PFSK-1 (cell line): ENCODE data around the gene DPYD.

Experiments
- FOXP2 ChIP-seq: optimal IDR thresholded peaks from 2 replicates; pipeline ENCODE3; 2011; ENCODE audit warnings: borderline replicate concordance, control low read depth, inconsistent platforms; ENCODE audit not compliant: insufficient read depth; ENCODE audit errors: extremely low read length, extremely low read depth
- POLR2AphosphoS5 ChIP-seq: IDR thresholded peaks from 2 replicates; pipeline ENCODE4 v1.6.1; 2012; ENCODE audit warnings: low read depth, mild to moderate bottlenecking, control low read depth, low read length, moderate library complexity
- SIN3A ChIP-seq: IDR thresholded peaks from 2 replicates; pipeline ENCODE4 v1.6.1; 2012; ENCODE audit warnings: mild to moderate bottlenecking, low read length, moderate library complexity, borderline replicate concordance; ENCODE audit not compliant: insufficient read depth
- TAF1 ChIP-seq: IDR thresholded peaks from 2 replicates; pipeline ENCODE4 v1.6.1; 2012; ENCODE audit warnings: low read length, control low read depth, borderline replicate concordance; ENCODE audit not compliant: insufficient read depth
- TF ChIP-seq, protein P1 (sequence below), 2 experiments: IDR thresholded peaks; 2 replicates each; pipeline versions ENCODE4 v1.6.1 to v1.8.0; 2011 to 2012; ENCODE audit warnings: low read depth in 2 of 2, low read length in 2 of 2, control low read depth in 1 of 2, inconsistent platforms in 1 of 2, mild to moderate bottlenecking in 1 of 2, moderate library complexity in 1 of 2; ENCODE audit not compliant: insufficient read depth in 1 of 2

DPYD gene

GRCh38 chr1:97805093-97805492 is 115.7 kb downstream of the DPYD start:
- TF ChIP-seq POLR2AphosphoS5 (no peak), TAF1 (no peak), FOXP2 (no peak), SIN3A (no peak)
- TF ChIP-seq, protein P1, sequence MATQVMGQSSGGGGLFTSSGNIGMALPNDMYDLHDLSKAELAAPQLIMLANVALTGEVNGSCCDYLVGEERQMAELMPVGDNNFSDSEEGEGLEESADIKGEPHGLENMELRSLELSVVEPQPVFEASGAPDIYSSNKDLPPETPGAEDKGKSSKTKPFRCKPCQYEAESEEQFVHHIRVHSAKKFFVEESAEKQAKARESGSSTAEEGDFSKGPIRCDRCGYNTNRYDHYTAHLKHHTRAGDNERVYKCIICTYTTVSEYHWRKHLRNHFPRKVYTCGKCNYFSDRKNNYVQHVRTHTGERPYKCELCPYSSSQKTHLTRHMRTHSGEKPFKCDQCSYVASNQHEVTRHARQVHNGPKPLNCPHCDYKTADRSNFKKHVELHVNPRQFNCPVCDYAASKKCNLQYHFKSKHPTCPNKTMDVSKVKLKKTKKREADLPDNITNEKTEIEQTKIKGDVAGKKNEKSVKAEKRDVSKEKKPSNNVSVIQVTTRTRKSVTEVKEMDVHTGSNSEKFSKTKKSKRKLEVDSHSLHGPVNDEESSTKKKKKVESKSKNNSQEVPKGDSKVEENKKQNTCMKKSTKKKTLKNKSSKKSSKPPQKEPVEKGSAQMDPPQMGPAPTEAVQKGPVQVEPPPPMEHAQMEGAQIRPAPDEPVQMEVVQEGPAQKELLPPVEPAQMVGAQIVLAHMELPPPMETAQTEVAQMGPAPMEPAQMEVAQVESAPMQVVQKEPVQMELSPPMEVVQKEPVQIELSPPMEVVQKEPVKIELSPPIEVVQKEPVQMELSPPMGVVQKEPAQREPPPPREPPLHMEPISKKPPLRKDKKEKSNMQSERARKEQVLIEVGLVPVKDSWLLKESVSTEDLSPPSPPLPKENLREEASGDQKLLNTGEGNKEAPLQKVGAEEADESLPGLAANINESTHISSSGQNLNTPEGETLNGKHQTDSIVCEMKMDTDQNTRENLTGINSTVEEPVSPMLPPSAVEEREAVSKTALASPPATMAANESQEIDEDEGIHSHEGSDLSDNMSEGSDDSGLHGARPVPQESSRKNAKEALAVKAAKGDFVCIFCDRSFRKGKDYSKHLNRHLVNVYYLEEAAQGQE (IDR thresholded peaks at IDR 0.05; ENCODE audit: insufficient read depth in 1 of 2, low read depth in 2 of 2, low read length in 2 of 2): no peak

DNA sequence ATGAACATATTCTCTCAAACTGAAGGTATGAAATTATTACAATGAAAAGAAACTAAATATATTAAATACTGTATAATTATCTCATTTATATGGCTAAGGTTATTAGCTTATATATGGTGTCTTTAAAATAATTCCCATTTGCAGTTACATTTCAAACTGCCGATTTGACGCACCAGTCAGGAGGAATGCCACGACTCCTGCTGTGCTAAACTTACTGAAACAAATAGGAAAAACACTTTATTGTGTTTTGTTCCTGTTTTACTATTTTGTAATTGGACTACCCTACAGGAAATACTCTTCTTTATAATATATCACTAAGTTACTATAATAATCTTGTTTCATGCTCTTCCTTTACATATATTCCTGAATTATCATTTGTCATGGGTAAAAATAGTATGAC is 117.8 kb downstream of the DPYD start:
- TF ChIP-seq TAF1: no peak
- no peak for TF ChIP-seq POLR2AphosphoS5
- no peak for TF ChIP-seq FOXP2
- TF ChIP-seq, protein P1 (IDR thresholded peaks at IDR 0.05; ENCODE audit: insufficient read depth in 1 of 2, low read depth in 2 of 2, low read length in 2 of 2): no peak
- TF ChIP-seq SIN3A: no peak

DNA sequence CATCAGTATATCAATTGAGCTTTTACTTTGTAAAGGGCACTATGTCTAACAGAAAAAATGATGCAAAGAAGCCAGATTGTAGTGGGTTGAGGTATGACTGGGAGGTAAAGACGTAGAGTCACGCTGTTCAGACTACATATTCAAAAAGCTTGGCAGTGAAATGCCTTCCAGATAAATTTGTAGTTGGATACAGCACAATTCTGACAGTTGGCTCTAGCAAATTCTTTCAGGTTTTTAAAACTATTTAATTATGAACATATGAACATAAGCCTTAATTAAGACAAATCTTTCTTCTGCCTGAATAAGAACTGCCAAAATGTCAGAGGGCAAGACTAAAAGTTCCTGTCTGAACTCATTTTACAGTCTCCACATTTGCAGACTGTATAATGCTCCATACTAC is 118.8 kb downstream of the DPYD start:
- TF ChIP-seq, protein P1 (IDR thresholded peaks at IDR 0.05; ENCODE audit: insufficient read depth in 1 of 2, low read depth in 2 of 2, low read length in 2 of 2): no peak
- TF ChIP-seq POLR2AphosphoS5 (no peak), TAF1 (no peak), FOXP2 (no peak), SIN3A (no peak)

- no peak for TF ChIP-seq FOXP2
- TF ChIP-seq TAF1: no peak
- TF ChIP-seq SIN3A: no peak
- TF ChIP-seq, protein P1 (IDR thresholded peaks at IDR 0.05; ENCODE audit: insufficient read depth in 1 of 2, low read depth in 2 of 2, low read length in 2 of 2): no peak
- TF ChIP-seq POLR2AphosphoS5: no peak
These were observed 123.2 kb downstream of the DPYD start for GRCh38 chr1:97797403-97798183.

GRCh38 chr1:97796711-97797110 is 124.1 kb downstream of the DPYD start:
- TF ChIP-seq POLR2AphosphoS5: no peak
- TF ChIP-seq FOXP2: no peak
- TF ChIP-seq, protein P1 (IDR thresholded peaks at IDR 0.05; ENCODE audit: insufficient read depth in 1 of 2, low read depth in 2 of 2, low read length in 2 of 2): no peak
- TF ChIP-seq SIN3A: no peak
- TF ChIP-seq TAF1: no peak
